ENCODE measurements around the gene C16orf82.

DNA sequence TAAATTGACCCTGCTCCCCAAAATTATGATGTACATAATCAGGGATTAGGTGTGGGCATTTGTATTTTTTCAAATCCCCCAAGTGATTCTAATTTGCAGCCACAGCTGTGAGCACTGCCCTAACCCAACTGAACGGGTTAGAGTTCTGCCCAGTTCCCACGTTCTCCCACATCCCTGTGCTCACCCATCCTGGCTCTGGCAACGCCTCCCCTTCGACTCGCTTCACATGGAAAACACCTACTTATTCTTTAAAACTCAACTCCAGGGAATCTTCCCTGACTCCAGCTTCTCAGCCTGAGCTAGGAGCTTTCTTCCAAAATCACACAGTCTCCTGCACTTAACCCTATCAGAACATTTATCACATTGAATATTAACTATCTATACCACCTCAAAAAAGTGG lies 17.6 kb upstream of the C16orf82 start:
- TF ChIP-seq, protein P1, sequence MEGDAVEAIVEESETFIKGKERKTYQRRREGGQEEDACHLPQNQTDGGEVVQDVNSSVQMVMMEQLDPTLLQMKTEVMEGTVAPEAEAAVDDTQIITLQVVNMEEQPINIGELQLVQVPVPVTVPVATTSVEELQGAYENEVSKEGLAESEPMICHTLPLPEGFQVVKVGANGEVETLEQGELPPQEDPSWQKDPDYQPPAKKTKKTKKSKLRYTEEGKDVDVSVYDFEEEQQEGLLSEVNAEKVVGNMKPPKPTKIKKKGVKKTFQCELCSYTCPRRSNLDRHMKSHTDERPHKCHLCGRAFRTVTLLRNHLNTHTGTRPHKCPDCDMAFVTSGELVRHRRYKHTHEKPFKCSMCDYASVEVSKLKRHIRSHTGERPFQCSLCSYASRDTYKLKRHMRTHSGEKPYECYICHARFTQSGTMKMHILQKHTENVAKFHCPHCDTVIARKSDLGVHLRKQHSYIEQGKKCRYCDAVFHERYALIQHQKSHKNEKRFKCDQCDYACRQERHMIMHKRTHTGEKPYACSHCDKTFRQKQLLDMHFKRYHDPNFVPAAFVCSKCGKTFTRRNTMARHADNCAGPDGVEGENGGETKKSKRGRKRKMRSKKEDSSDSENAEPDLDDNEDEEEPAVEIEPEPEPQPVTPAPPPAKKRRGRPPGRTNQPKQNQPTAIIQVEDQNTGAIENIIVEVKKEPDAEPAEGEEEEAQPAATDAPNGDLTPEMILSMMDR (IDR thresholded peaks at IDR 0.05), result no peak
- TF ChIP-seq EP300 (IDR thresholded peaks at IDR 0.05) (no peak), POLR2A (IDR thresholded peaks at IDR 0.05) (no peak), POLR2AphosphoS5 (IDR thresholded peaks at IDR 0.05) (no peak)

Data from gastroesophageal sphincter (tissue), 3 donors.